K562 (cell line): ENCODE data around the gene ZNF816. TPM values are rescaled to one million over a fixed set of nuclear protein-coding genes. Genes with fewer than 3 reads are reported as not detected.

ENCODE experiments used
- BRD4 ChIP-seq: fragments of 200-600 bp; sonication (generic); IDR thresholded peaks from 2 replicates; pipeline ENCODE4 v1.6.1; 2017; ENCODE audit warnings: inconsistent platforms
- FUS ChIP-seq: fragments of 200-400 bp; formaldehyde crosslinking; optimal IDR thresholded peaks from 2 replicates; pipeline ENCODE3; 2017; ENCODE audit warnings: low read depth, low read length
- HCFC1 ChIP-seq: IDR thresholded peaks from 2 replicates; pipeline ENCODE4 v1.6.1; 2012; ENCODE audit warnings: low read depth, low read length, improper control_type of control experiment
- HOXB6 ChIP-seq: fragments of 250-450 bp; sonication (Bioruptor Pico); IDR thresholded peaks from 2 replicates; pipeline ENCODE4 v1.5.1; 2022; ENCODE audit warnings: mild to moderate bottlenecking, borderline replicate concordance
- MCM3 ChIP-seq: fragments of 450-650 bp; IDR thresholded peaks from 2 replicates; pipeline ENCODE4 v1.6.1; 2016
- POU5F1 ChIP-seq: fragments of 150-350 bp; IDR thresholded peaks from 2 replicates; pipeline ENCODE4 v1.6.1; 2014; ENCODE audit warnings: borderline replicate concordance, low read length, low read depth, mild to moderate bottlenecking; ENCODE audit not compliant: partially characterized antibody
- RBFOX2 ChIP-seq: fragments of 200-400 bp; formaldehyde crosslinking; IDR thresholded peaks from 2 replicates; pipeline ENCODE4 v1.6.1; 2017; ENCODE audit warnings: low read depth, mild to moderate bottlenecking, low read length, moderate library complexity
- SP1 ChIP-seq: sonication (generic); formaldehyde crosslinking; IDR thresholded peaks from 2 replicates; pipeline ENCODE4 v1.8.1; 2022; ENCODE audit warnings: mild to moderate bottlenecking, missing genetic modification reagents
- YBX1 ChIP-seq: fragments of 450-650 bp; IDR thresholded peaks from 2 replicates; pipeline ENCODE4 v1.7.1; 2016; ENCODE audit warnings: mild to moderate bottlenecking
- ZNF263 ChIP-seq: sonication (generic); formaldehyde crosslinking; IDR thresholded peaks from 2 replicates; pipeline ENCODE4 v1.8.0; 2022; ENCODE audit warnings: mild to moderate bottlenecking, missing genetic modification reagents, borderline replicate concordance
- polyA plus RNA-seq, 8 experiments: library from polyadenylated mRNA; depleted of rRNA in 4 of 8; stranded (reverse) in 5 of 8; unstranded in 3 of 8; fragments of >200 nt; fragmentation: Nextera tagmentation in 2 of 8; fragmentation: Illumina TruSeq in 1 of 8; extraction: Ambion mirVana in 2 of 8; extraction: Trizol in 1 of 8; gene quantifications; 2 replicates each; pipeline versions ENCODE4 v1.2.1 to v1.2.3, GENCODE V29; 2011 to 2014; ENCODE audit warnings: inconsistent platforms in 1 of 8, missing spikeins in 1 of 8
- total RNA-seq, 7 experiments: library from RNA; depleted of rRNA in 6 of 7; stranded (reverse); fragments of >200 nt in 6 of 7; fragmentation: Illumina TruSeq in 2 of 7; extraction: Trizol in 2 of 7; gene quantifications; 2 replicates each; pipeline versions ENCODE4 v1.2.1 to v1.2.3, GENCODE V29; 2011 to 2021; ENCODE audit warnings: low replicate concordance in 1 of 7
- TF ChIP-seq, protein P1 (sequence below): fragments of 150-350 bp; IDR thresholded peaks from 2 replicates; pipeline ENCODE4 v1.6.1; 2014; ENCODE audit warnings: low read depth, mild to moderate bottlenecking, low read length, borderline replicate concordance
- TF ChIP-seq, protein P2 (sequence below): sonication (generic); formaldehyde crosslinking; IDR thresholded peaks from 2 replicates; pipeline ENCODE4 v1.8.0; 2022; ENCODE audit warnings: mild to moderate bottlenecking, missing genetic modification reagents
- TF ChIP-seq, protein P3 (sequence below), 2 experiments: fragments of 450-650 bp in 1 of 2; sonication (generic) in 1 of 2; formaldehyde crosslinking in 1 of 2; IDR thresholded peaks; 2 replicates each; pipeline versions ENCODE4 v1.7.1 to v1.9.0; 2016 to 2022; ENCODE audit warnings: inconsistent platforms in 1 of 2, mild to moderate bottlenecking in 1 of 2, missing genetic modification reagents in 1 of 2
- TF ChIP-seq, protein P4 (sequence below): sonication (generic); formaldehyde crosslinking; IDR thresholded peaks from 2 replicates; pipeline ENCODE4 v1.9.0; 2022; ENCODE audit warnings: mild to moderate bottlenecking, missing genetic modification reagents

The ZNF816 gene
- total and polyA plus RNA-seq, 9 of the 15 experiments (the other 6 are each of a cell fraction or from before 2014, with no cell fraction given), result 8.6 to 23.4 (median 13.0) TPM

DNA sequence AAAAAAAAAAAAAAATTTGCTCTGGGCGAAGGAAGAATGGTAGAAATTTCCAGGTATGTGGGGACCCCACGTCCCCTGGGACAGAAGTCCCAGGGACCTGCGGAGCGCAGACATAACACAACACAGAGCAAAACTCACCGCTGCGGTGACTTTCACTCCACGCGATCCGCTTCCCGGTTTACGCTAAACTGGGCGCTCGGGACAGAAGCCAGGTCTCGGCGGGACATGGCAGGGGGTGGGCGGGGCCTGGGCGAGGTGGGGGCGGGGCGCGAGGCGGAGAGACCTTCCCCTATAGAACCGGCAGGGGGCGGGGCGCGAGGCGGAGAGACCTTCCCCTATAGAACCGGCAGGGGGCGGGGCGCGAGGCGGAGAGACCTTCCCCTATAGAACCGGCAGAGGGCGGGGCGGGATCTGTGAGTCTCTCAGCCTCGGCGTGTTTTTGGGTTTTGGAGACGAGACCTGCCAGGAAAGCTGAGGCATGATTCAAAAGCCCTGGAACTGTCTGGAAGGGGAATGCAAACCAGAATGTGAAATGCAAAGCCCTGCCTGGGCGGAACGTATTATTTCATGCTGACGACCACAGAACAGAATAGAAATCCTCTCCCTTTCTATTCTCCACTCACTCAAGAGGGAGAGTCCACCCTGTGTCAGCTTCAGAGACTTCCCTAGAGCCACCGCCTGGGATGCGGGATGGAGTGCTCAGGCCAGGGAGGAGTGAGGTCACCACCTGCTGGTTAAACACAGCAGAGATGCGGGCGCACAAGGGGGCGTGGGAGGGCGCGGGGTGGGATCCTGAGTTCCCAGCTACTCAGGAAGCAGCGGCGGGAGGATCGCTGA, 30.9 kb upstream of the ZNF816 start (continued):
- TF ChIP-seq, protein P1, sequence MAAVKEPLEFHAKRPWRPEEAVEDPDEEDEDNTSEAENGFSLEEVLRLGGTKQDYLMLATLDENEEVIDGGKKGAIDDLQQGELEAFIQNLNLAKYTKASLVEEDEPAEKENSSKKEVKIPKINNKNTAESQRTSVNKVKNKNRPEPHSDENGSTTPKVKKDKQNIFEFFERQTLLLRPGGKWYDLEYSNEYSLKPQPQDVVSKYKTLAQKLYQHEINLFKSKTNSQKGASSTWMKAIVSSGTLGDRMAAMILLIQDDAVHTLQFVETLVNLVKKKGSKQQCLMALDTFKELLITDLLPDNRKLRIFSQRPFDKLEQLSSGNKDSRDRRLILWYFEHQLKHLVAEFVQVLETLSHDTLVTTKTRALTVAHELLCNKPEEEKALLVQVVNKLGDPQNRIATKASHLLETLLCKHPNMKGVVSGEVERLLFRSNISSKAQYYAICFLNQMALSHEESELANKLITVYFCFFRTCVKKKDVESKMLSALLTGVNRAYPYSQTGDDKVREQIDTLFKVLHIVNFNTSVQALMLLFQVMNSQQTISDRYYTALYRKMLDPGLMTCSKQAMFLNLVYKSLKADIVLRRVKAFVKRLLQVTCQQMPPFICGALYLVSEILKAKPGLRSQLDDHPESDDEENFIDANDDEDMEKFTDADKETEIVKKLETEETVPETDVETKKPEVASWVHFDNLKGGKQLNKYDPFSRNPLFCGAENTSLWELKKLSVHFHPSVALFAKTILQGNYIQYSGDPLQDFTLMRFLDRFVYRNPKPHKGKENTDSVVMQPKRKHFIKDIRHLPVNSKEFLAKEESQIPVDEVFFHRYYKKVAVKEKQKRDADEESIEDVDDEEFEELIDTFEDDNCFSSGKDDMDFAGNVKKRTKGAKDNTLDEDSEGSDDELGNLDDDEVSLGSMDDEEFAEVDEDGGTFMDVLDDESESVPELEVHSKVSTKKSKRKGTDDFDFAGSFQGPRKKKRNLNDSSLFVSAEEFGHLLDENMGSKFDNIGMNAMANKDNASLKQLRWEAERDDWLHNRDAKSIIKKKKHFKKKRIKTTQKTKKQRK, result no peak
- TF ChIP-seq MCM3 (no peak), BRD4 (no peak), HOXB6 (CRISPR knock-in tag) (no peak), YBX1 (no peak), FUS (no peak), SP1 (CRISPR knock-in tag) (0 out of 2 replicates have a peak, but pooled peaks have one; percentile 28), ZNF263 (CRISPR knock-in tag) (peak; percentile 82), POU5F1 (no peak), RBFOX2 (peak; percentile 45; the same call in 1 of the 2 replicates), HCFC1 (no peak)
- TF ChIP-seq, protein P2, sequence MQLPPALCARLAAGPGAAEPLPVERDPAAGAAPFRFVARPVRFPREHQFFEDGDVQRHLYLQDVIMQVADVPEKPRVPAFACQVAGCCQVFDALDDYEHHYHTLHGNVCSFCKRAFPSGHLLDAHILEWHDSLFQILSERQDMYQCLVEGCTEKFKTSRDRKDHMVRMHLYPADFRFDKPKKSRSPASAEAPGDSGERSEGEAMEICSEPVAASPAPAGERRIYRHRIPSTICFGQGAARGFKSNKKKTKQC, result no peak
- TF ChIP-seq, protein P3, sequence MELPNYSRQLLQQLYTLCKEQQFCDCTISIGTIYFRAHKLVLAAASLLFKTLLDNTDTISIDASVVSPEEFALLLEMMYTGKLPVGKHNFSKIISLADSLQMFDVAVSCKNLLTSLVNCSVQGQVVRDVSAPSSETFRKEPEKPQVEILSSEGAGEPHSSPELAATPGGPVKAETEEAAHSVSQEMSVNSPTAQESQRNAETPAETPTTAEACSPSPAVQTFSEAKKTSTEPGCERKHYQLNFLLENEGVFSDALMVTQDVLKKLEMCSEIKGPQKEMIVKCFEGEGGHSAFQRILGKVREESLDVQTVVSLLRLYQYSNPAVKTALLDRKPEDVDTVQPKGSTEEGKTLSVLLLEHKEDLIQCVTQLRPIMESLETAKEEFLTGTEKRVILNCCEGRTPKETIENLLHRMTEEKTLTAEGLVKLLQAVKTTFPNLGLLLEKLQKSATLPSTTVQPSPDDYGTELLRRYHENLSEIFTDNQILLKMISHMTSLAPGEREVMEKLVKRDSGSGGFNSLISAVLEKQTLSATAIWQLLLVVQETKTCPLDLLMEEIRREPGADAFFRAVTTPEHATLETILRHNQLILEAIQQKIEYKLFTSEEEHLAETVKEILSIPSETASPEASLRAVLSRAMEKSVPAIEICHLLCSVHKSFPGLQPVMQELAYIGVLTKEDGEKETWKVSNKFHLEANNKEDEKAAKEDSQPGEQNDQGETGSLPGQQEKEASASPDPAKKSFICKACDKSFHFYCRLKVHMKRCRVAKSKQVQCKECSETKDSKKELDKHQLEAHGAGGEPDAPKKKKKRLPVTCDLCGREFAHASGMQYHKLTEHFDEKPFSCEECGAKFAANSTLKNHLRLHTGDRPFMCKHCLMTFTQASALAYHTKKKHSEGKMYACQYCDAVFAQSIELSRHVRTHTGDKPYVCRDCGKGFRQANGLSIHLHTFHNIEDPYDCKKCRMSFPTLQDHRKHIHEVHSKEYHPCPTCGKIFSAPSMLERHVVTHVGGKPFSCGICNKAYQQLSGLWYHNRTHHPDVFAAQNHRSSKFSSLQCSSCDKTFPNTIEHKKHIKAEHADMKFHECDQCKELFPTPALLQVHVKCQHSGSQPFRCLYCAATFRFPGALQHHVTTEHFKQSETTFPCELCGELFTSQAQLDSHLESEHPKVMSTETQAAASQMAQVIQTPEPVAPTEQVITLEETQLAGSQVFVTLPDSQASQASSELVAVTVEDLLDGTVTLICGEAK (IDR thresholded peaks at IDR 0.05), result no peak
- TF ChIP-seq, protein P3 (CRISPR knock-in tag; IDR thresholded peaks at IDR 0.05), result no peak
- TF ChIP-seq, protein P4, sequence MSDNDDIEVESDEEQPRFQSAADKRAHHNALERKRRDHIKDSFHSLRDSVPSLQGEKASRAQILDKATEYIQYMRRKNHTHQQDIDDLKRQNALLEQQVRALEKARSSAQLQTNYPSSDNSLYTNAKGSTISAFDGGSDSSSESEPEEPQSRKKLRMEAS (CRISPR knock-in tag), result no peak
